Adrenal gland (tissue), 12 donors: ENCODE measurements around the gene MARCHF2. TPM values are rescaled to one million over a fixed set of nuclear protein-coding genes. Genes with fewer than 3 reads are reported as not detected.

Experiments used
- DNase-seq, 7 donors: peaks; one replicate each; pipeline ENCODE4 v3.0.0-alpha.2; 2019 to 2020
- H3K27ac ChIP-seq, 5 donors: fragments of 200-600 bp; sonication (generic) in 4 of 5; 1 replicate in 3 of 5; 2 replicates in 2 of 5; pipeline versions ENCODE4 v1.5.1 to v1.8.0; 2016 to 2020; ENCODE audit warnings: mild to moderate bottlenecking in 1 of 5
- H3K27me3 ChIP-seq: fragments of 200-600 bp; 2 replicates; pipeline ENCODE4 v1.8.0; 2021
- H3K36me3 ChIP-seq, 2 donors: fragments of 200-600 bp; replicated peaks in 1 of 2; 1 replicate in 1 of 2; 2 replicates in 1 of 2; pipeline versions ENCODE4 v1.5.1 to v1.8.0; 2018 to 2022
- H3K4me1 ChIP-seq, 2 donors: fragments of 200-600 bp; replicated peaks in 1 of 2; 1 replicate in 1 of 2; 2 replicates in 1 of 2; pipeline versions ENCODE4 v1.5.1 to v1.8.0; 2018 to 2021
- H3K4me3 ChIP-seq, 4 donors: fragments of 200-600 bp; sonication (generic) in 3 of 4; one replicate each; pipeline ENCODE4 v1.5.1; 2016 to 2018
- H3K9me3 ChIP-seq, 3 donors: fragments of 200-600 bp; sonication (generic) in 1 of 3; replicated peaks in 1 of 3; 1 replicate in 2 of 3; 2 replicates in 1 of 3; pipeline versions ENCODE4 v1.5.1 to v1.8.0; 2016 to 2021
- CTCF ChIP-seq, 6 experiments: fragments of 450-650 bp in 4 of 6; fragments of 200-600 bp in 2 of 6; sonication (generic) in 1 of 6; IDR thresholded peaks; 1 replicate in 5 of 6; 2 replicates in 1 of 6; pipeline versions ENCODE4 v1.5.1 to v1.8.0; 2016 to 2021; ENCODE audit warnings: antibody characterized with exemption in 6 of 6, mild to moderate bottlenecking in 2 of 6, moderate library complexity in 1 of 6
- POLR2A ChIP-seq, 2 donors: fragments of 450-650 bp; IDR thresholded peaks; one replicate each; pipeline ENCODE4 v1.6.1; 2017; ENCODE audit warnings: antibody characterized with exemption in 2 of 2, mild to moderate bottlenecking in 2 of 2, moderate library complexity in 1 of 2
- WGBS, 4 donors: extraction: QIAGEN DNeasy Blood & Tissue Kit in 2 of 4; methylation state at CpG; one replicate each; pipeline versions ENCODE4 v1.1.5 to v1.1.7; 2013 to 2017; 5-methylcytosine and 5-hydroxymethylcytosine counted together
- intact Hi-C, 2 donors: fragments of 100-400 bp; cut with DNase I; formaldehyde crosslinking; loops; one replicate each; pipeline versions ENCODE4 v1.14.1 to v1.15.0; 2022 to 2023
- polyA plus RNA-seq, 3 donors: library from polyadenylated mRNA; stranded (reverse); fragments of 200-250 nt in 2 of 3; fragments of 350-450 nt in 1 of 3; fragmentation: Illumina TruSeq in 1 of 3; extraction: RNeasy Lipid Tissue Mini Kit (QIAGEN cat#74804) in 1 of 3; gene quantifications; one replicate each; pipeline ENCODE4 v1.2.3, GENCODE V29; 2013 to 2014
- total RNA-seq, 9 donors: library from RNA; depleted of rRNA in 4 of 9; stranded (reverse); fragments of >200 nt in 4 of 9; fragments of 120-200 nt in 1 of 9; fragmentation: NEBNext Ultra II Directional in 1 of 9; extraction: Animal tissue kit (Norgen Biotek cat#: 25700) in 1 of 9; gene quantifications; one replicate each; pipeline versions ENCODE4 v1.1.0 to v1.2.4, GENCODE V29; 2013 to 2023
- donor health status: healthy with polysubstance abuse.
- donor health status: Bipolar disorder and iron deficiency.
- donor health status: DM: yes; HTN: yes; CAD: no.
- donor health status: DM: no; HTN: no; CAD: no.
- donor health status: DM: no; HTN: no; CAD: no.
- donor health status: DM: yes; HTN: yes; CAD: no.

MARCHF2 gene
- total and polyA plus RNA-seq, 12 donors = 13.1 to 200 (median 45.8) TPM

DNA sequence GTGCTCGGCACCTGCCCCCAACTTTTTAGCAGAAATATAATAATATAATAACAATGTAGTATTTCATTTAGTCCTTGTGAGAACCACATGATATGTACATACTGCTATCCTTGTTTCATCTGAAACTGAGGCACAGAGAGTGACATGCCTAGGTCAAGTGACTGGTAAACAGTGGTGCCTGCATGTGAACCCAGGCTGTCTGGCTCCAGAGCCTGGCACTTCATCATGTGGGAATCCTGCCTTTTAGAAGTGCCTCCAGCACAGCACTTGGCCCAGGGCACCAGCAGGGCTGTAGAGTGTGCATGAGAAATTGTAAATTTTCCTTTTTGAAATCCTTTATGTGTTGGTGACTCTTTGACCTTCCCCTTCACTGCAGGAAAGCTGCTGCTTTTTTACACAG lies 61.9 kb downstream of the MARCHF2 start:
- Histone ChIP-seq H3K36me3 (peaks cover 0 to 90% of the 10 kb centered on the region in 2 donors), H3K4me3 (no peak overlapping the region), H3K27me3 (no peaks in the 10 kb centered on the region), H3K9me3 (no peaks in the 10 kb centered on the region), H3K4me1 (peaks cover 32 to 50% of the 10 kb centered on the region in 2 donors), H3K27ac (no peak overlapping the region)
- no peak for DNase-seq
- TF ChIP-seq CTCF (IDR thresholded peaks at IDR 0.05) (no peak), POLR2A (IDR thresholded peaks at IDR 0.05) (no peak)
- intact Hi-C loops = no loop called here
- 83 to 100% (median 92%) methylated on average over 1 of the region's 1 CpG for WGBS, 4 donors

DNA sequence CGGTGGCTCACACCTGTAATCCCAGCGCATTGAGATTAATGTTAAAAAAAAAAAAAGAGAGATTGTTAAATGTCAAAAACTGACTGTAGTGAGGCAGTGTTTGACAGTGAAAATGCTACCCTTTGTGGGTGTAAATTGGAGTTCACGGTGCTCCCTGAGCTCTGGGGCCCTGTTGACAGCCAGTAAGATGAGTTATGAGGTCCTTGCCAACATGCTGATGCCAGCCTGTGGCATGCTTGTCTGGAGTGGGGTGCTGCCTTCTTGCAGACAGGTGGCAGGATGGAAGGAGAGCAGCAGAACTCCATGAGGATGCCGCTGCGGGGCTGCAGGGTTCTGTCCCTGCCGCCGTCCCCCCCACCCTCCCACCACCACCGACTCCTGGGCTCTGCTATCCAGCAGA lies 63.4 kb downstream of the MARCHF2 start:
- 64 to 87% (median 79%) methylated on average over 3 to 8 of the region's 8 CpGs for WGBS, 4 donors
- no peak overlapping the region for H3K27ac ChIP-seq
- H3K27me3 ChIP-seq = no peaks in the 10 kb centered on the region
- no peak for TF ChIP-seq CTCF (IDR thresholded peaks at IDR 0.05)
- no peak for TF ChIP-seq POLR2A (IDR thresholded peaks at IDR 0.05)
- no peaks in the 10 kb centered on the region for H3K9me3 ChIP-seq
- intact Hi-C loops = no loop called here
- peaks cover 0 to 82% of the 10 kb centered on the region in 2 donors for H3K36me3 ChIP-seq
- peak in 1 of 7 donors; percentile 13 for DNase-seq
- H3K4me1 ChIP-seq = peaks cover 19 to 43% of the 10 kb centered on the region in 2 donors
- H3K4me3 ChIP-seq = no peak overlapping the region

DNA sequence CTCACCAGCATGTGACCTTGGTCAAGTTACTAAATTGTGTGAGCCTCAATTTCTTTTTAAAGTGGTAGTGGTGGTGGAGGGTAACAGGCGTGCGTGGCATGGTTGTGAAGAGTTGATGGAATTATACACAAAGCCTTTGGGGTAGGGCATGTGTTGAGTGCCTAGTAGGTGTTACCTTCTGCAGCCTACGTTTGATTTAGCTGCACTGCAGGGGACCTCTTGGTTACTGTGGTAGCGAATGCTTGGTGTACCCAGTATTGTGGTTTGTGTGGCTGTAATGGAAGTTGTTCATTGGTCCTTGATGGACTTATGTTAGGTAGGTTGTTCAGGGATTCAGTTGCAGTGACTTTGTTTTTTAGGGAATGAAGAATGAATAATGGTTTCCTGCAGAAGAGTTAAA lies 64.8 kb downstream of the MARCHF2 start:
- no peak for DNase-seq
- intact Hi-C loops = no loop called here
- H3K27ac ChIP-seq = no peak overlapping the region
- 78 to 84% (median 82%) methylated on average over 4 of the region's 4 CpGs for WGBS, 4 donors
- TF ChIP-seq CTCF (IDR thresholded peaks at IDR 0.05) = no peak
- TF ChIP-seq POLR2A (IDR thresholded peaks at IDR 0.05) = no peak
- peaks cover 9 to 30% of the 10 kb centered on the region in 2 donors for H3K4me1 ChIP-seq
- peaks cover 0 to 76% of the 10 kb centered on the region in 2 donors for H3K36me3 ChIP-seq
- no peaks in the 10 kb centered on the region for H3K9me3 ChIP-seq
- no peak overlapping the region for H3K4me3 ChIP-seq
- no peaks in the 10 kb centered on the region for H3K27me3 ChIP-seq

DNA sequence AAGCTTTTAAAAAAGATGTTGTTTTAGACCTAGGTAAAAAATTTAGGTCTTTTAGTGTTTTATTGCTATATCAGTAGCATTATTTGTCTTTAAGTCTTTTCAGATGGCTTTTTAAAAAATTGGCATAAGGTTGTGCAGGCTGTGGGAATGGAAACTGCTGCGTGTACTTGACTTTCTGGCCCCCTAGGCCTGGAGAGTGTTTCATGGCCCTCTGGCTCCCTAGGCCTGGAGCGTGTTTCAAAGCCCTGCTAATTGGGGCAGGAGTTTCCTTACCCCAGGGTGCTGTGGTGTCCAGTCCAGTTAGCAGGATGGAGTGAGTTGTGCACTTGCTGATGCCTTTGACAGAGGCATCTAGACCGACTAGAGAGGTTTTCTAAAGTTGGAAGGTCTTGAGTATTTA lies 65.5 kb downstream of the MARCHF2 start:
- 69 to 95% (median 72%) methylated on average over 3 of the region's 3 CpGs for WGBS, 4 donors
- Histone ChIP-seq H3K27ac (no peak overlapping the region), H3K36me3 (peaks cover 0 to 77% of the 10 kb centered on the region in 2 donors), H3K9me3 (no peaks in the 10 kb centered on the region), H3K4me1 (peaks cover 2 to 23% of the 10 kb centered on the region in 2 donors), H3K4me3 (no peak overlapping the region), H3K27me3 (no peaks in the 10 kb centered on the region)
- DNase-seq = no peak
- TF ChIP-seq POLR2A (IDR thresholded peaks at IDR 0.05) = no peak
- no peak for TF ChIP-seq CTCF (IDR thresholded peaks at IDR 0.05)
- intact Hi-C loops = no loop called here
